GDM1 (cell line): Measurements from ENCODE around the gene MATN1.
"Not testable (repeated sequence)": the region's sequence is repeated elsewhere in the genome, so short reads cannot be mapped to it uniquely, and the experiment has no call there.

Experiments
- DNase-seq: peaks from one replicate; lab custom pipeline; 2025; lab: John Stamatoyannopoulos, UW

MATN1 gene

GRCh38 chr1:30696831-30697230, 26.6 kb downstream of the MATN1 start:
- no peak for DNase-seq

- DNase-seq: no peak
Observed at GRCh38 chr1:30695439-30695841, 27.9 kb downstream of the MATN1 start.

GRCh38 chr1:30694280-30695175, 28.9 kb downstream of the MATN1 start:
- no peak for DNase-seq

GRCh38 chr1:30693822-30694221, 29.6 kb downstream of the MATN1 start:
- DNase-seq: no peak

- no peak for DNase-seq
Observed at GRCh38 chr1:30693366-30693765, 30.0 kb downstream of the MATN1 start.

- no peak for DNase-seq
Observed at GRCh38 chr1:30692948-30693301, 30.5 kb downstream of the MATN1 start.

GRCh38 chr1:30692201-30692947, 31.0 kb downstream of the MATN1 start:
- DNase-seq: no peak

- DNase-seq: no peak
Observed at GRCh38 chr1:30691480-30691879, 31.9 kb downstream of the MATN1 start.

GRCh38 chr1:30689901-30690645, 33.3 kb downstream of the MATN1 start:
- no peak for DNase-seq

- no peak for DNase-seq
Observed at GRCh38 chr1:30688920-30689794, 34.2 kb downstream of the MATN1 start.

- DNase-seq: not testable (repeated sequence)
Observed at GRCh38 chr1:30688516-30688915, 34.9 kb downstream of the MATN1 start.

- no peak for DNase-seq
Observed at GRCh38 chr1:30687886-30688285, 35.5 kb downstream of the MATN1 start.

- DNase-seq: no peak
Observed at GRCh38 chr1:30686236-30686935, 37.0 kb downstream of the MATN1 start.

GRCh38 chr1:30685796-30686165, 37.6 kb downstream of the MATN1 start:
- DNase-seq: no peak

- DNase-seq: no peak
Observed at GRCh38 chr1:30684881-30685795, 38.2 kb downstream of the MATN1 start.

GRCh38 chr1:30684259-30684658, 39.1 kb downstream of the MATN1 start:
- no peak for DNase-seq

- DNase-seq: no peak
Observed at GRCh38 chr1:30683699-30684098, 39.7 kb downstream of the MATN1 start.

GRCh38 chr1:30682396-30683275, 40.7 kb downstream of the MATN1 start:
- DNase-seq: no peak

GRCh38 chr1:30681782-30682181, 41.6 kb downstream of the MATN1 start:
- no peak for DNase-seq
